HCT116 (cell line): ENCODE data around the gene CBFA2T2. TPM values are rescaled to one million over a fixed set of nuclear protein-coding genes. Genes with fewer than 3 reads are reported as not detected.

Source experiments
- ATAC-seq: fragments of 200-7000 bp; cut with Tn5 transposase; 2 replicates; pipeline ENCODE4 v1.9.1; 2020; ENCODE audit warnings: mild to moderate bottlenecking, moderate library complexity
- BruUV-seq: library from RNA; stranded (reverse); fragments of 400-500 nt; replicated peaks from 2 replicates; lab custom pipeline; 2021; lab: Mats Ljungman, UMichigan
- CTCF ChIA-PET: fragments of 300-600 bp; sonication (Branson Sonifier 250); formaldehyde crosslinking; loops from one replicate; lab custom pipeline; 2021; ENCODE audit warnings: antibody characterized with exemption; lab: Charles Lee
- POLR2A ChIA-PET: fragments of 300-600, 350-600 bp; sonication (Branson Sonifier 250); formaldehyde crosslinking; loops from one replicate; lab custom pipeline; 2021; ENCODE audit warnings: antibody characterized with exemption; lab: Charles Lee
- RAD21 ChIA-PET, 2 experiments: fragments of 300-600 bp; sonication (Branson Sonifier 250); formaldehyde crosslinking; loops; one replicate each; lab custom pipeline; 2023; ENCODE audit warnings: low total read pairs in 2 of 2; ENCODE audit not compliant: uncharacterized antibody in 2 of 2, unreplicated experiment in 2 of 2, low non-redundant PET in 1 of 2; lab: Charles Lee
- DNase-seq: peaks from one replicate; pipeline ENCODE4 v3.0.0-alpha.2; 2010; ENCODE audit warnings: low read depth, low spot score
- H2AFZ ChIP-seq: fragments of 200-600 bp; shearing (Covaris generic), sonication (generic); 2 replicates; pipeline ENCODE4 v1.6.1; 2017; ENCODE audit warnings: low read depth, mixed run types, mixed read lengths, antibody characterized with exemption, low read length; ENCODE audit not compliant: poor library complexity, severe bottlenecking
- H3K27ac ChIP-seq: 2 replicates; pipeline ENCODE4 v1.5.1; 2012; ENCODE audit warnings: low read depth, low read length
- H3K27me3 ChIP-seq: fragments of 200-600 bp; sonication (generic); 2 replicates; pipeline ENCODE4 v1.6.1; 2016; ENCODE audit warnings: mixed run types, low read length, mixed read lengths; ENCODE audit not compliant: insufficient read depth
- H3K36me3 ChIP-seq, 2 experiments: fragments of 200-500 bp in 1 of 2; fragments of 200-600 bp in 1 of 2; sonication (Bioruptor generic) in 1 of 2; sonication (generic) in 1 of 2; 2 replicates each; pipeline versions ENCODE4 v1.5.1 to v1.6.1; 2014 to 2016; ENCODE audit warnings: low read length in 2 of 2, inconsistent platforms in 1 of 2, mixed read lengths in 1 of 2, mixed run types in 1 of 2; ENCODE audit not compliant: insufficient read depth in 2 of 2, control insufficient read depth in 1 of 2
- H3K4me1 ChIP-seq, 2 experiments: fragments of 200-600 bp in 1 of 2; sonication (generic) in 1 of 2; 2 replicates each; pipeline versions ENCODE4 v1.5.1 to v1.6.1; 2012 to 2017; ENCODE audit warnings: low read length in 2 of 2, inconsistent platforms in 1 of 2, mild to moderate bottlenecking in 1 of 2, mixed read lengths in 1 of 2, mixed run types in 1 of 2, moderate library complexity in 1 of 2; ENCODE audit not compliant: insufficient read depth in 2 of 2, control insufficient read depth in 1 of 2
- H3K4me2 ChIP-seq: fragments of 200-600 bp; sonication (generic); 2 replicates; pipeline ENCODE4 v1.6.1; 2017; ENCODE audit warnings: mixed run types, low read length, mixed read lengths
- H3K4me3 ChIP-seq, 2 experiments: fragments of 200-600 bp in 1 of 2; sonication (generic) in 1 of 2; replicated peaks in 1 of 2; 2 replicates each; pipeline ENCODE4 v1.5.1; 2011 to 2016; ENCODE audit warnings: low read length in 2 of 2, control low read depth in 1 of 2, low read depth in 1 of 2, mild to moderate bottlenecking in 1 of 2, mixed read lengths in 1 of 2, mixed run types in 1 of 2
- H3K79me2 ChIP-seq: fragments of 200-600 bp; sonication (generic); 2 replicates; pipeline ENCODE4 v1.6.1; 2017; ENCODE audit warnings: mild to moderate bottlenecking, mixed run types, low read length, moderate library complexity, mixed read lengths; ENCODE audit not compliant: insufficient read depth
- H3K9ac ChIP-seq: fragments of 200-600 bp; sonication (generic); 2 replicates; pipeline ENCODE4 v1.6.1; 2016; ENCODE audit warnings: low read length, mixed read lengths
- H3K9me2 ChIP-seq: fragments of 200-600 bp; sonication (generic), shearing (Covaris generic); 2 replicates; pipeline ENCODE4 v1.6.1; 2017; ENCODE audit warnings: mixed run types, mild to moderate bottlenecking, moderate library complexity; ENCODE audit not compliant: insufficient read depth
- H3K9me3 ChIP-seq, 2 experiments: fragments of 200-500 bp in 1 of 2; fragments of 200-600 bp in 1 of 2; sonication (Bioruptor generic) in 1 of 2; sonication (generic) in 1 of 2; 2 replicates each; pipeline ENCODE4 v1.6.1; 2014 to 2017; ENCODE audit warnings: low read length in 2 of 2, mixed read lengths in 2 of 2, inconsistent platforms in 1 of 2, low read depth in 1 of 2, mild to moderate bottlenecking in 1 of 2, mixed run types in 1 of 2, moderate library complexity in 1 of 2; ENCODE audit not compliant: control insufficient read depth in 1 of 2, insufficient read depth in 1 of 2
- H4K20me1 ChIP-seq: fragments of 200-600 bp; sonication (generic), shearing (Covaris generic); 2 replicates; pipeline ENCODE4 v1.6.1; 2017; ENCODE audit warnings: mixed run types, mild to moderate bottlenecking, moderate library complexity; ENCODE audit not compliant: insufficient read depth
- CBX3 ChIP-seq: IDR thresholded peaks from 2 replicates; pipeline ENCODE4 v1.6.1; 2012; ENCODE audit warnings: low read depth
- CTCF ChIP-seq, 3 experiments: fragments of 200-600 bp in 1 of 3; sonication (generic) in 1 of 3; IDR thresholded peaks in 2 of 3; conservative IDR thresholded peaks in 1 of 3; 2 replicates each; pipeline ENCODE4 v1.5.1; 2012 to 2017; ENCODE audit warnings: low read depth in 2 of 3, low read length in 2 of 3, antibody characterized with exemption in 1 of 3, borderline replicate concordance in 1 of 3, control low read depth in 1 of 3, mild to moderate bottlenecking in 1 of 3, mixed read lengths in 1 of 3, mixed run types in 1 of 3, moderate library complexity in 1 of 3; ENCODE audit not compliant: insufficient read depth in 1 of 3
- EGR1 ChIP-seq: IDR thresholded peaks from 2 replicates; pipeline ENCODE4 v1.6.1; 2012; ENCODE audit warnings: low read depth
- ELF1 ChIP-seq: IDR thresholded peaks from 2 replicates; pipeline ENCODE4 v1.6.1; 2012; ENCODE audit warnings: low read depth, borderline replicate concordance
- SP1 ChIP-seq: IDR thresholded peaks from 2 replicates; pipeline ENCODE4 v1.6.1; 2012; ENCODE audit warnings: low read depth
- intact Hi-C: fragments of 100-400 bp; cut with micrococcal nuclease; formaldehyde crosslinking; loops from 2 replicates; pipeline ENCODE4 v1.10.0; 2022
- total RNA-seq: library from RNA; stranded (reverse); gene quantifications from one replicate; pipeline ENCODE4 v1.2.1, GENCODE V29; 2021; ENCODE audit not compliant: unreplicated experiment

CBFA2T2 gene
- total RNA-seq, 1 experiment from 2014 or later: 8.0 TPM

- intact Hi-C loops: loop anchor here (2.0 to 5.0 kb wide), 2 partner anchors 45 to 621 kb away; partner anchors contain the start of gene CDK5RAP1
Observed at GRCh38 chr20:33445881-33446625, 43.8 kb upstream of the CBFA2T2 start.

More at GRCh38 chr20:33445881-33446625, 43.8 kb upstream of the CBFA2T2 start:
- no peak overlapping the region for H3K27ac ChIP-seq
- H3K27me3 ChIP-seq: no peaks in the 10 kb centered on the region
- H3K9me3 ChIP-seq: no peaks in the 10 kb centered on the region
- no peaks in the 10 kb centered on the region for H3K36me3 ChIP-seq
- RAD21 ChIA-PET: interaction anchor here in 1 of 2 experiments (0.7 kb wide), 1 partner anchor 11 kb away, joined by 3 read pairs; no protein-coding TSS in a partner anchor
- no peak for TF ChIP-seq CBX3
- TF ChIP-seq EGR1: no peak
- TF ChIP-seq CTCF (IDR thresholded peaks at IDR 0.05 in 2 of 3, conservative IDR thresholded peaks at IDR 0.05 in 1 of 3; ENCODE audit: borderline replicate concordance in 1 of 3, insufficient read depth in 1 of 3, low read depth in 2 of 3, low read length in 2 of 3): no peak
- TF ChIP-seq ELF1: no peak
- no peak for TF ChIP-seq SP1
- TF ChIP-seq, all 23 proteins: peak for 0
- peaks cover 17 to 34% of the 10 kb centered on the region in 2 experiments for H3K4me1 ChIP-seq
- ATAC-seq (no peak), DNase-seq (no peak)
- BruUV-seq: no TSS peak
- no peaks in the 10 kb centered on the region for H3K9me2 ChIP-seq
- ChIA-PET CTCF (interaction anchor here (1.5 kb wide), 1 partner anchor 11 kb away, joined by 7 read pairs; no protein-coding TSS in a partner anchor), POLR2A (no interaction called here)
- no peaks in the 10 kb centered on the region for H3K79me2 ChIP-seq
- no peak overlapping the region for H3K4me2 ChIP-seq
- H4K20me1 ChIP-seq: no peaks in the 10 kb centered on the region
- no peak overlapping the region for H2AFZ ChIP-seq
- H3K9ac ChIP-seq: no peak overlapping the region
- no peak overlapping the region for H3K4me3 ChIP-seq
